WTC11 (cell line): ENCODE results near the gene RGS17. TPM values are rescaled to one million over a fixed set of nuclear protein-coding genes. Genes with fewer than 3 reads are reported as not detected.
"Not testable (repeated sequence)": the region's sequence is repeated elsewhere in the genome, so short reads cannot be mapped to it uniquely, and the experiment has no call there.

ENCODE experiments used
- ATAC-seq: fragments of 200-7000 bp; cut with Tn5 transposase; 2 replicates; pipeline ENCODE4 v1.10.0; 2021; ENCODE audit warnings: mild to moderate bottlenecking, moderate library complexity
- CTCF ChIA-PET: fragments of 300-600 bp; sonication (Branson Sonifier 250); formaldehyde crosslinking; loops from one replicate; lab custom pipeline; 2021; ENCODE audit warnings: antibody characterized with exemption; lab: Charles Lee
- POLR2A ChIA-PET: fragments of 350-600 bp; sonication (Branson Sonifier 250); formaldehyde crosslinking; loops from one replicate; lab custom pipeline; 2021; ENCODE audit warnings: antibody characterized with exemption; lab: Charles Lee
- DNase-seq: peaks from one replicate; pipeline ENCODE4 v3.0.0; 2021; ENCODE audit warnings: low spot score
- H3K27ac Mint-ChIP-seq: 2 replicates; pipeline ENCODE4 v1.8.0; 2021; ENCODE audit warnings: mixed read lengths
- H3K27me3 Mint-ChIP-seq: 2 replicates; pipeline ENCODE4 v1.8.0; 2021; ENCODE audit warnings: low read depth, mild to moderate bottlenecking, moderate library complexity, mixed read lengths
- H3K36me3 Mint-ChIP-seq: 2 replicates; pipeline ENCODE4 v1.8.0; 2021; ENCODE audit warnings: mixed read lengths
- H3K4me1 Mint-ChIP-seq: 2 replicates; pipeline ENCODE4 v1.8.0; 2022; ENCODE audit warnings: mixed read lengths
- H3K4me3 Mint-ChIP-seq: 2 replicates; pipeline ENCODE4 v1.8.0; 2021; ENCODE audit warnings: mild to moderate bottlenecking, moderate library complexity, mixed read lengths
- H3K9me3 Mint-ChIP-seq: 2 replicates; pipeline ENCODE4 v1.8.0; 2021; ENCODE audit warnings: mixed read lengths
- AR ChIP-seq: fragments of 250-450 bp; sonication (Bioruptor Pico); IDR thresholded peaks from 2 replicates; pipeline ENCODE4 v1.9.0; 2021; ENCODE audit warnings: mild to moderate bottlenecking
- CREB1 ChIP-seq: sonication (generic); formaldehyde crosslinking; IDR thresholded peaks from 2 replicates; pipeline ENCODE4 v1.8.0; 2023; ENCODE audit warnings: mild to moderate bottlenecking, missing genetic modification reagents
- CREM ChIP-seq: sonication (generic); formaldehyde crosslinking; IDR thresholded peaks from 2 replicates; pipeline ENCODE4 v1.8.1; 2022; ENCODE audit warnings: mild to moderate bottlenecking, missing genetic modification reagents, moderate library complexity
- E2F4 ChIP-seq: sonication (generic); formaldehyde crosslinking; IDR thresholded peaks from 2 replicates; pipeline ENCODE4 v1.8.1; 2022; ENCODE audit warnings: low read depth, mild to moderate bottlenecking, moderate library complexity, missing genetic modification reagents, borderline replicate concordance
- E2F5 ChIP-seq: sonication (generic); formaldehyde crosslinking; IDR thresholded peaks from 2 replicates; pipeline ENCODE4 v1.8.1; 2022; ENCODE audit warnings: mild to moderate bottlenecking, moderate library complexity, missing genetic modification reagents
- FOXK1 ChIP-seq: sonication (generic); formaldehyde crosslinking; IDR thresholded peaks from 2 replicates; pipeline ENCODE4 v1.8.0; 2022; ENCODE audit warnings: mild to moderate bottlenecking, moderate library complexity, missing genetic modification reagents
- GABPB1 ChIP-seq: sonication (generic); formaldehyde crosslinking; IDR thresholded peaks from 2 replicates; pipeline ENCODE4 v1.8.1; 2023; ENCODE audit warnings: mild to moderate bottlenecking, missing genetic modification reagents
- GRHL2 ChIP-seq: fragments of 250-450 bp; sonication (Bioruptor Pico); IDR thresholded peaks from 2 replicates; pipeline ENCODE4 v1.8.0; 2022; ENCODE audit warnings: mild to moderate bottlenecking, moderate library complexity; ENCODE audit not compliant: insufficient replicate concordance, severe bottlenecking
- HMGXB4 ChIP-seq: sonication (generic); formaldehyde crosslinking; IDR thresholded peaks from 2 replicates; pipeline ENCODE4 v1.8.1; 2023; ENCODE audit warnings: mild to moderate bottlenecking, moderate library complexity, missing genetic modification reagents
- MYBL2 ChIP-seq: sonication (generic); formaldehyde crosslinking; IDR thresholded peaks from 2 replicates; pipeline ENCODE4 v1.8.1; 2023; ENCODE audit warnings: mild to moderate bottlenecking, moderate library complexity, missing genetic modification reagents
- STAT6 ChIP-seq: sonication (generic); formaldehyde crosslinking; conservative IDR thresholded peaks from 2 replicates; pipeline ENCODE4 v1.8.1; 2023; ENCODE audit warnings: mild to moderate bottlenecking, low read depth, missing genetic modification reagents, moderate library complexity
- TEAD4 ChIP-seq: sonication (generic); formaldehyde crosslinking; IDR thresholded peaks from 2 replicates; pipeline ENCODE4 v1.8.0; 2022; ENCODE audit warnings: mild to moderate bottlenecking, missing genetic modification reagents
- ZBTB21 ChIP-seq: sonication (generic); formaldehyde crosslinking; IDR thresholded peaks from 2 replicates; pipeline ENCODE4 v1.8.1; 2023; ENCODE audit warnings: mild to moderate bottlenecking, missing genetic modification reagents, borderline replicate concordance
- ZMAT4 ChIP-seq: fragments of 250-450 bp; sonication (Bioruptor Pico); IDR thresholded peaks from 2 replicates; pipeline ENCODE4 v1.9.0; 2021; ENCODE audit warnings: mild to moderate bottlenecking
- ZNF423 ChIP-seq: fragments of 250-450 bp; sonication (Bioruptor Pico); IDR thresholded peaks from 2 replicates; pipeline ENCODE4 v2.1.2; 2022; ENCODE audit warnings: mild to moderate bottlenecking, moderate library complexity
- total RNA-seq: library from RNA; stranded (reverse); gene quantifications from 3 replicates; pipeline ENCODE4 v1.2.3, GENCODE V29; 2021

Gene RGS17
- total RNA-seq, 1 experiment from 2014 or later, result 9.3 TPM

- TF ChIP-seq AR (CRISPR knock-in tag) (no peak), ZMAT4 (CRISPR knock-in tag) (no peak), HMGXB4 (CRISPR knock-in tag) (no peak), E2F4 (CRISPR knock-in tag) (no peak), MYBL2 (CRISPR knock-in tag) (no peak), STAT6 (CRISPR knock-in tag) (no peak), ZBTB21 (CRISPR knock-in tag) (no peak), GABPB1 (CRISPR knock-in tag) (no peak), GRHL2 (CRISPR knock-in tag) (no peak)
These were observed 4.6 kb upstream of the RGS17 start (continued) for GRCh38 chr6:153135681-153136080.

GRCh38 chr6:153133667-153134066, 2.6 kb upstream of the RGS17 start:
- ATAC-seq, H3K27ac Mint-ChIP-seq, H3K36me3 Mint-ChIP-seq, H3K4me3 Mint-ChIP-seq, CTCF ChIA-PET, DNase-seq: not testable (repeated sequence)
- Mint-ChIP-seq H3K9me3 (peaks cover 13% of the 10 kb centered on the region), H3K4me1 (peaks cover 18% of the 10 kb centered on the region), H3K27me3 (peaks cover 34% of the 10 kb centered on the region)
- POLR2A ChIA-PET, result interaction anchor here (1.0 kb wide), 1 partner anchor 151 kb away, joined by 3 read pairs; the partner anchor contains the start of gene FBXO5

GRCh38 chr6:153130515-153131036, 506 bp downstream of the RGS17 start:
- Mint-ChIP-seq H3K36me3 (peaks cover 7% of the 10 kb centered on the region), H3K27ac (peak overlapping the region; percentile 90), H3K4me1 (peaks cover 29% of the 10 kb centered on the region), H3K27me3 (peaks cover 34% of the 10 kb centered on the region), H3K9me3 (peaks cover 13% of the 10 kb centered on the region), H3K4me3 (peak overlapping the region; percentile 93)
- ChIA-PET CTCF (interaction anchor here (1.3 kb wide), 1 partner anchor 98 kb away, joined by 5 read pairs; no protein-coding TSS in a partner anchor), POLR2A (interaction anchor here (1.9 kb wide), 1 partner anchor 19 kb away, joined by 4 read pairs; no protein-coding TSS in a partner anchor)
- ATAC-seq (peak; percentile 17), DNase-seq (peak; percentile 36)
- no peak for TF ChIP-seq STAT6 (CRISPR knock-in tag)
- peak; percentile 77 for TF ChIP-seq ZNF423
- TF ChIP-seq TEAD4 (CRISPR knock-in tag), result no peak
- TF ChIP-seq E2F5, result 0 out of 2 replicates have a peak, but pooled peaks have one; percentile 29
- 0 out of 2 replicates have a peak, but pooled peaks have one; percentile 3 for TF ChIP-seq FOXK1 (CRISPR knock-in tag)
- TF ChIP-seq CREM (CRISPR knock-in tag), result no peak
- TF ChIP-seq CREB1, result no peak
